ENCODE results near the gene OOSP3.
"Not testable (repeated sequence)": the region's sequence is repeated elsewhere in the genome, so short reads cannot be mapped to it uniquely, and the experiment has no call there.

Gene OOSP3

GRCh38 chr11:59877325-59877724, 1.3 kb upstream of the OOSP3 start:
- no peak for DNase-seq

- DNase-seq: no peak
Observed at GRCh38 chr11:59877784-59878183, 798 bp upstream of the OOSP3 start.

GRCh38 chr11:59879567-59879966, 985 bp downstream of the OOSP3 start:
- no peak for DNase-seq

- no peak for DNase-seq
Observed at GRCh38 chr11:59883597-59883996, 5.0 kb downstream of the OOSP3 start.

GRCh38 chr11:59887156-59887555, 8.6 kb downstream of the OOSP3 start:
- not testable (repeated sequence) for DNase-seq

GRCh38 chr11:59891781-59892181, 13.2 kb downstream of the OOSP3 start:
- DNase-seq: no peak

GRCh38 chr11:59894616-59895015, 16.0 kb downstream of the OOSP3 start:
- no peak for DNase-seq

- no peak for DNase-seq
Observed at GRCh38 chr11:59898046-59898445, 19.5 kb downstream of the OOSP3 start.

GRCh38 chr11:59898650-59899049, 20.1 kb downstream of the OOSP3 start:
- no peak for DNase-seq

- DNase-seq: no peak
Observed at GRCh38 chr11:59899532-59899931, 20.9 kb downstream of the OOSP3 start.

GRCh38 chr11:59900366-59901126, 22.0 kb downstream of the OOSP3 start:
- no peak for DNase-seq

- DNase-seq: no peak
Observed at GRCh38 chr11:59901306-59901705, 22.7 kb downstream of the OOSP3 start.

- not testable (repeated sequence) for DNase-seq
Observed at GRCh38 chr11:59903569-59903968, 25.0 kb downstream of the OOSP3 start.

GRCh38 chr11:59918480-59918879, 39.9 kb downstream of the OOSP3 start:
- DNase-seq: no peak

GRCh38 chr11:59918987-59919589, 40.5 kb downstream of the OOSP3 start:
- peak; percentile 12 for DNase-seq

GRCh38 chr11:59923813-59924212, 45.2 kb downstream of the OOSP3 start:
- DNase-seq: no peak

- DNase-seq: no peak
Observed at GRCh38 chr11:59931688-59932087, 53.1 kb downstream of the OOSP3 start.

GRCh38 chr11:59938132-59938531, 59.5 kb downstream of the OOSP3 start, which contains the start of gene OOSP1:
TSS of gene OOSP1 (plus strand) at chr11:59938432. CDS start at chr11:59938455, 23 bp downstream.
- DNase-seq: no peak

GRCh38 chr11:59938718-59939117, 60.1 kb downstream of the OOSP3 start:
- no peak for DNase-seq

GRCh38 chr11:59939482-59939881, 60.9 kb downstream of the OOSP3 start:
- no peak for DNase-seq

- DNase-seq: no peak
Observed at GRCh38 chr11:59941091-59941490, 62.5 kb downstream of the OOSP3 start.

- DNase-seq: no peak
Observed at GRCh38 chr11:59943997-59944714, 65.6 kb downstream of the OOSP3 start.

- no peak for DNase-seq
Observed at GRCh38 chr11:59944720-59945119, 66.1 kb downstream of the OOSP3 start.

Measured in CD4-positive, alpha-beta T cell treated with Interleukin-6 for 4 hours (primary cell).